GM23248 (cell line): ENCODE results near the gene COL6A3.

ENCODE experiments used
- EZH2 ChIP-seq: fragments of 200-600 bp; sonication (generic); IDR thresholded peaks from 2 replicates; pipeline ENCODE4 v1.6.1; 2018; ENCODE audit warnings: antibody characterized with exemption, mild to moderate bottlenecking; ENCODE audit not compliant: insufficient read depth, poor library complexity, severe bottlenecking
- EZH2phosphoT487 ChIP-seq: fragments of 200-600 bp; sonication (generic); IDR thresholded peaks from 2 replicates; pipeline ENCODE4 v1.6.1; 2018; ENCODE audit warnings: antibody characterized with exemption, moderate library complexity, mild to moderate bottlenecking, low read depth; ENCODE audit not compliant: insufficient read depth

DNA sequence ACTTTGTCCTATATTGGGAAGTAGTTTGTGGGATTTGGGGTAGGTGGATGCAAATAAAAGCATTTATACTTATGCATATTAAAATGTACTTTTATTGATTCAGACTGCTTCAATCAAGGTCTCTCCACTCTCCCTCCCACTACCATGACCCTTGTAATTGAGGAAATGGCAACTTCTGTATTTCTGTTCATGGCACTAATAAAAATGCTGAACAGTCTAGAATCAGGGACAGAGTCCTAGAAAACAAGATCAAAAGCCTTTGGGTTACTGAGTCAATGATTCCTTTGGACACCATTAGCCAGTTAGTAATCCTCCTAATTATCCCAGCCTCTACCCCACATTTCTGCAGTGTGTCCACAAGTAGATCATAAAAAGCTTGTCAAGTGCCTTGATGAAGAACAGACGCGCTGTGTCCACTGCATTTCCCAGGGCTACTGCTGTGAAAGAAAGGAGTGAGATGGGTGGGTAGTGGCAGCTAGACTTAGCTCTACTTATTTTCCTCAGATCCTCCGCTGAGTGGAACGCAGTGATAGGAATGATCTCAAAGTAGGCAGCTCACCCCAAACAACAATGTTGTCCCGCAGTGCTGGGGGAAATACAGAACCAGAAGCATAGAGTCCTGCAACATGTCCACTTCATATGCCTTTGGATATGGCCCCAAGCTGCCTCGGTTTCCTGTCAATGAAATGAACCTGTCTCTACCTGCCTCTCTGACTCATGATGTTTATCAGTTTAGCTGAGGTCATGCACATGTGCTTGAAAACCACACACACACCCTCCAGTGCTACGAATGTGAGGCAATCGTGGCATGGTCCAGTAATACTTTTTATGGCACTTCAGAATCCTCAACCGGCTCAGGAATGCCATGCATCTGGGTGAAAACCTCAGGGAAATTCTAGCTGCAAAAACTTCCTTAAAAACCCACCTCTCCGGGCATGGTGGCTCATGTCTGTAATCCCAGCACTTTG is 115.5 kb downstream of the COL6A3 start:
- TF ChIP-seq EZH2phosphoT487 (no peak), EZH2 (no peak)
